RCC 7860 (cell line): ENCODE measurements around the gene SLC24A3.
A peak's percentile ranks its signal among the peaks of the same experiment; 100 is the strongest.

Source experiments
- DNase-seq: peaks from one replicate; pipeline ENCODE4 v3.0.0-alpha.2; 2015; ENCODE audit warnings: low spot score
- FAIRE-seq: peaks from 2 replicates; lab custom pipeline; 2012; peaks lifted over from hg19 to GRCh38; lab: Jason Lieb, UNC

SLC24A3 gene

DNA sequence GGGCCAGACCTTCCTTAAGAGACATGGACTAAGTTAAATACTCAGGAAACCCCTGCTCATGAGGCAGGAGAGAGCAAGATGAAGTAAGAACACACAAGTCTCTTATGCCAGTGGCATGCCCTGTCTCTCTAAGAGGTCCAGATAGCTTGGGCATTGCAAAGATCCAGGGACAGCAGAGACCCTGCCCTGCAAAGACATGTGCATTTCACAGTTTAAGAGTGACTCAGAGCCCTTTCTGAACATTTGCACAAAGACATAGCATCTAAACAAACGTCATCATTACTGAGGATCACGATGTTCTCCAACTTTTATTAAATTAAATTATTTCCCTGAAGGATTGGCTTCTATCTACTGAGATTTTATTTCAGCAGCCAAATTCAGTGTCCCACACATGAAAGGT, 315.1 kb downstream of the SLC24A3 start:
- FAIRE-seq = no peak
- no peak for DNase-seq

- DNase-seq = no peak
- no peak for FAIRE-seq
Measured at GRCh38 chr20:19528286-19529030, 316.0 kb downstream of the SLC24A3 start.

GRCh38 chr20:19530006-19530405, 317.6 kb downstream of the SLC24A3 start:
- DNase-seq (no peak), FAIRE-seq (no peak)

- DNase-seq (no peak), FAIRE-seq (no peak)
Measured at GRCh38 chr20:19531446-19531845, 319.0 kb downstream of the SLC24A3 start.

- DNase-seq = no peak
- no peak for FAIRE-seq
Measured at GRCh38 chr20:19538556-19538955, 326.1 kb downstream of the SLC24A3 start.

DNA sequence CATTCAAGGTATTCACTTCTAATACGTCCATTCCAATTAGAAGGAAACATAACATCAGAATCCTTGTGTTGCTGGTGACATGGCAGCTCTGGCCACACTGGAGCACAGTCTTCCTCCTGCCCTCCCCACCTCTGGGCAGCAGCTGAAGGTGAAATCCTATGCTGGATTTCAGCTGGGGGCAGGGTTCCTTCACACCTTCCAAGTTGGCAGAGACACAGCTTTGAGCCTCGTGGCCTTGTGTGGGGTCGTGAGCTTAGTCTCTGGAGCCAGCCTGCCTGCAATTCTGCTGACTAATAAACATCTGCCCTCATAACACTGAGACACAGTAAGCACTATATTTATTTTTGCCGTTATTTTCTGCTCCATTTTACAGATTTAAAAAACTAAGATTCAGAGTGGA, 326.7 kb downstream of the SLC24A3 start:
- no peak for DNase-seq
- no peak for FAIRE-seq

DNA sequence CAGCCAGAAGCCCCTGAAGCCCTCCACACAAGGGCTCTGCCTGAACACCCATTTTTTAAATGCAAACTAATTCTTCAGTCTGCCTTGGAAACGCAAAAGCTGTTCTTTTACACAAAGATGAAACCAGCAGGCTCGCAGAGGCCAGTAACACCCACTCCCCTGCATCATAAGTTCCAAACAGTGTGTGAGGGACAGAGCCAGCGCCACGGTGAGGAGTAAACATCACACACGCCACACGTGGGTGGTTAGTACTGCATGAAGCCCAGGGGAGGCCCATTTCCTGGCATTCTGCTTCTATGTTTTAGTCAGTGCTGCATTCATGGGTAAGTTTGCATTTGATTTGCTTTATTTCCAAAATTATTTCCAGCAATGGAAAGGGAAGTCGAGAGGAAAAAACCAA, 327.9 kb downstream of the SLC24A3 start:
- DNase-seq (no peak), FAIRE-seq (no peak)

DNA sequence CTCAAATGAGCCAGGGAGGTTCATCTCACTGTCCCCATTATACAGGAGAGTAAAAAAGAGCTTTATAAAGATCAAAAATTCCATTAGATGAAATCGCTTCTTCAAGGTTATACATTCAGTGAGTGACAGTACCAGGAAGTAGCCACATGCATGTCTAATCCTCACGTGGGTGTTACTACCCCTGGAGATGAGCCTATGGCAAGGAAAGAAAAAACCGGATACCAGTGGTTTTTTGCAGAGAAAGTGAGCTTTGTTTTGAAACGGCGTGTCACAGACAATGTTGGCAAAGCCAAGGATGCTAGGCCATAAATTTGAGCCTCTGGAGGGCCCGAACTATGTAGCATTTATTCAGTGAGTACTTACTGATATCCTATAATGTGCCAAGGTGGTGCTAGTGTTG, 330.7 kb downstream of the SLC24A3 start:
- FAIRE-seq = no peak
- DNase-seq = no peak

DNA sequence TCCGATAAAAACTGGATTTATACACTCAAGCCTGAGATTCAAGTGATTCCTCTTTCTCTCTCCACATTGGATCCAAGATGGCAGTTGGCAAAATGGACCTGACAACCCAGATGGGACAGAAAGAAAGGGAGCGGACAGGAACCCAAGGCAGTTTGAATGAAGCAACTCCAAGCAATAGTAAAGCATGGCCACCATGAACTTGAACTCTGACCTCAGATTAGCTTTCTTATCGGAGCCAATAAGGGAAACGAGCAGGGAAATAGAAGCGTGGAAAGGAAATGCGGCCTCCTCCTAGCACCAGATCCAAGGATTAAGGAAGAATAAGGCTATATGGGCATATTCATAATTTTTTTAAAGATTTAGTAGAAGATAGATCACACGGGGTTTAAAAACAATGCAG, 332.2 kb downstream of the SLC24A3 start:
- DNase-seq (no peak), FAIRE-seq (no peak)

GRCh38 chr20:19546648-19547047, 334.2 kb downstream of the SLC24A3 start:
- FAIRE-seq = no peak
- no peak for DNase-seq

DNA sequence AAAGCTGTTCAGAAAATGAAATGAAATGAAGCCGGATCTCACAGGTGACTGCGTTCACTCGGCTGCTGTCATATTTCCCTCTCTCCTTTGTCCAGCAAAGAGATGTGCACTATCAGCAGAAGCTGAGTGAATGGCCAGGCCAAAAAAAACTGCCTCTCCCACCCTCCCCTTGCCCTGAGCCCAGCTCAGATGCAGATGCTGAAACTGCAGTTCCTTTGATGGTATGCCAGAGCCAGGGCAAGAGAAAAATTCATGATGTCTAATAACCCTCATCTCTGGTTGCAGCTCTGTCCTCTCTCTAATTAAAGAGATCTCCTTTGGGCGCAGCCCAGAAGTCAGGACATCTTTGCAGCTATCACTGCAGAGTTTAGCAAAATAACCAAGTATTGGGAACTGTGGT, 335.1 kb downstream of the SLC24A3 start:
- DNase-seq (no peak), FAIRE-seq (no peak)

DNA sequence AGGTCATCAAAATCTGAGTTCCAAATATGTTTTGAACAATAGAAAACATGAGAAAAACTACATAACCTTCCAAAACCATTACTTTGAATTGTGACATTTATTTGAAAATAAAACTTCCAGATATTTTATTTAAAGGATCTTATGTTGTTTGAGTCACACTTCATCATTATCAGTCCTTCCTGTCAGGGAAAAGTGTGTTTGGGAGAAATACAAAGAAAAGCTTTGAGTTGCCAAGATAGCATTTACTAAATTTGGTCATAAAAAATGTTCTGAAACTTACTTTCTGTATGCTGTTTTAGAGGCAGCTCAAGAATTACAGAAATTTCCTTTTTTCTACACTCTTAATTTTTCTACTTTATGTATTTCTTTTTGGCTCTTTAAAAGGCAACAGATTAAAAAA, 337.5 kb downstream of the SLC24A3 start:
- no peak for FAIRE-seq
- no peak for DNase-seq

GRCh38 chr20:19552221-19553180, 340.1 kb downstream of the SLC24A3 start:
- FAIRE-seq (no peak), DNase-seq (no peak)

DNA sequence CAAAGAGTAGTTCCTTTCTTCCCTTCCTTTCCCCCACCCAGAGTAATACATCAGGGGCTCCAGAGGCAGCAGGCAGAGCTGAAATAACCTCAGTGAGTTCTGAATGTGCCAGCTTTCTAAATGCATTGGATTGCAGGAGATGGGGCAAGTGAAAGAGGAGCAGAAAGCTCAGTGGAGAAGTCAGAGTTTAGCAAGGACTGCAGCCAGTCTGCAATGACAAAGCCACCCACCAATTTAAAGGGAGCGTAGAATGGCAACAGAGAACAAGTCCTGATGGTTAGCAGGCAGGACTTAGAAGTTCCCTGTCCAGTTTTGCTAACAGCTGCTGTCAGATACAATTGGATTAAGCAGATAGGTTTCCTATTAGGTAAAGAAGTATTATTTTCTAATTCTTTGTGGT, 342.2 kb downstream of the SLC24A3 start:
- DNase-seq = no peak
- FAIRE-seq = no peak

- DNase-seq = no peak
- no peak for FAIRE-seq
Measured at GRCh38 chr20:19555726-19556125, 343.3 kb downstream of the SLC24A3 start.

GRCh38 chr20:19557291-19557690, 344.8 kb downstream of the SLC24A3 start:
- no peak for FAIRE-seq

DNA sequence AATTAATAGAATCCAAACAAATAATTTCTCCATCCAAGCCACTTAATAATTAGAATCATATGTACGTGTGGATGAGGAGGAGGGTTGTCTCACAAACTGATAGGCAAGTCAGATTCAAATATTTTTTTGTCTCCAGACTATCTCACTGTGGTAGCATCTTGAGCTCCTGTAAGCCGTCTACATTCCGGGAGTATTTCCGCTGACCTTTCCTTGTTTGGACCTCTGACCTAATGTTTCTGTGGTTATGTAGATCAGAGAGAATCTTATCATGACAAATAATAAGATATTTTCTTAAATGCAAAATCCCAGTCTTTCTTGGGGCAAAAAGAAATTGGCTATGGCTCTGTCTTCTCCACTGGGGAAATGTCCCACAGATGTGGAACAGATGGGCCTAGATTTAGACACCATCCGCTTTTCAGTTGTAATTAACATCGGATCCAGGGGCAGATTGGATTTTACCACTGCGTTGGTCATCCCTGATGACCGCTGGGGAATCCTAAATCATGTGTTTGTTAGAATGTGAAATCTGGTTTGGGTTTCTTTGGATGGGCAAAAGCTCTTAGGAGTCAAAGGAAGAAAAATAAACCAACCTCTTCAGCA, 348.5 kb downstream of the SLC24A3 start:
- DNase-seq (no peak), FAIRE-seq (no peak)

More at GRCh38 chr20:19557291-19557690, 344.8 kb downstream of the SLC24A3 start:
- DNase-seq = no peak

DNA sequence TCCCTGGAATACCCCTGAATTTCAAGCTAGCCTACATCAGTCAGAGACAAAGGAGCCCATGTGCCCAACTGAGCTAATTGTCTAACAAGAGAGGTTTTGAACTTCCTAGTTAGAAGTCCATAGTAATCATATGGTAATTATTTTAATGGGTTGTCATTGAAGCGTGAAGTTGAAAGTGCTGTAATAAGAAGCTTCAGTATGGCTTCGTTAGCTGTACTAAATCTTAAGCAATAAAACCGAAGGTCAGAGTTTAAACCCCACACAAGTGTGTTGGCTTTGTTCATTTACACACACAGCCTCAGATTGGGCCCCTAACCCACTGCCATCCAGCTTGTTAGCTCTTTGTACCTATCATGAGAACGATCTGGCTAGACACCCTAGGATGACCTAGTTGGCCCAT, 350.0 kb downstream of the SLC24A3 start:
- DNase-seq = no peak
- no peak for FAIRE-seq

- no peak for FAIRE-seq
- no peak for DNase-seq
Measured at GRCh38 chr20:19564261-19564660, 351.8 kb downstream of the SLC24A3 start.

- FAIRE-seq = no peak
- no peak for DNase-seq
Measured at GRCh38 chr20:19565736-19566135, 353.3 kb downstream of the SLC24A3 start.

- FAIRE-seq (peak; percentile 78), DNase-seq (peak; percentile 70)
Measured at GRCh38 chr20:19566226-19566945, 353.9 kb downstream of the SLC24A3 start.
